MM.1S (cell line): ENCODE results near the gene CA10.

ENCODE experiments used
- DNase-seq: peaks from one replicate; pipeline ENCODE4 v3.0.0-alpha.2; 2015
- H2AFZ ChIP-seq: fragments of 300-600 bp; sonication (generic); 2 replicates; pipeline ENCODE4 v1.6.0; 2016; ENCODE audit warnings: antibody characterized with exemption, low read length
- H3F3A ChIP-seq: fragments of 300-600 bp; sonication (generic); 2 replicates; pipeline ENCODE4 v1.6.1; 2016; ENCODE audit warnings: mild to moderate bottlenecking, antibody characterized with exemption, low read length, moderate library complexity, mixed read lengths; ENCODE audit not compliant: insufficient read depth
- H3K27ac ChIP-seq: fragments of 300-600 bp; sonication (generic); 2 replicates; pipeline ENCODE4 v1.5.1; 2016; ENCODE audit warnings: mild to moderate bottlenecking, low read length
- H3K27me3 ChIP-seq: fragments of 300-600 bp; sonication (generic); replicated peaks from 2 replicates; pipeline ENCODE4 v1.6.0; 2016; ENCODE audit warnings: low read length; ENCODE audit not compliant: insufficient read depth
- H3K36me3 ChIP-seq: fragments of 300-600 bp; sonication (generic); replicated peaks from 2 replicates; pipeline ENCODE4 v1.6.1; 2016; ENCODE audit warnings: mild to moderate bottlenecking, low read length, mixed read lengths; ENCODE audit not compliant: insufficient read depth
- H3K4me1 ChIP-seq: fragments of 300-600 bp; sonication (generic); 2 replicates; pipeline ENCODE4 v1.6.1; 2016; ENCODE audit warnings: low read length, mixed read lengths
- H3K4me2 ChIP-seq: fragments of 300-600 bp; sonication (generic); 2 replicates; pipeline ENCODE4 v1.6.0; 2016; ENCODE audit warnings: low read depth, low read length
- H3K4me3 ChIP-seq: fragments of 300-600 bp; sonication (generic); 2 replicates; pipeline ENCODE4 v1.5.1; 2016; ENCODE audit warnings: low read length, mixed read lengths
- H3K79me2 ChIP-seq: fragments of 300-600 bp; sonication (generic); 2 replicates; pipeline ENCODE4 v1.6.1; 2016; ENCODE audit warnings: mixed run types, low read length, mixed read lengths
- H3K9ac ChIP-seq: fragments of 300-600 bp; sonication (generic); 2 replicates; pipeline ENCODE4 v1.6.1; 2016; ENCODE audit warnings: low read length, mixed read lengths
- H3K9me2 ChIP-seq: fragments of 300-600 bp; sonication (generic); replicated peaks from 2 replicates; pipeline ENCODE4 v1.6.1; 2016; ENCODE audit warnings: mild to moderate bottlenecking, low read length, mixed read lengths; ENCODE audit not compliant: insufficient read depth
- H3K9me3 ChIP-seq: fragments of 300-600 bp; sonication (generic); replicated peaks from 2 replicates; pipeline ENCODE4 v1.6.1; 2016; ENCODE audit warnings: mild to moderate bottlenecking, low read length, mixed read lengths; ENCODE audit not compliant: insufficient read depth
- H4K20me1 ChIP-seq: fragments of 300-600 bp; sonication (generic); 2 replicates; pipeline ENCODE4 v1.6.1; 2016; ENCODE audit warnings: mild to moderate bottlenecking, low read length, moderate library complexity, mixed read lengths; ENCODE audit not compliant: insufficient read depth
- CTCF ChIP-seq: fragments of 300-600 bp; sonication (generic); IDR thresholded peaks from 2 replicates; pipeline ENCODE4 v1.5.1; 2016; ENCODE audit warnings: antibody characterized with exemption, low read length, mixed read lengths
- EZH2 ChIP-seq: fragments of 300-600 bp; sonication (generic); optimal IDR thresholded peaks from 2 replicates; pipeline ENCODE3; 2017; ENCODE audit warnings: low read depth, mild to moderate bottlenecking, antibody characterized with exemption, low read length, mixed read lengths
- EZH2phosphoT487 ChIP-seq: fragments of 300-600 bp; sonication (generic); IDR thresholded peaks from 2 replicates; pipeline ENCODE4 v1.6.1; 2018; ENCODE audit warnings: antibody characterized with exemption, low read length

The CA10 gene

GRCh38 chr17:51833620-51834019 is 324.9 kb downstream of the CA10 start:
- Histone ChIP-seq H3K9me2 (no peaks in the 10 kb centered on the region), H4K20me1 (no peaks in the 10 kb centered on the region), H3K36me3 (no peaks in the 10 kb centered on the region), H3K9me3 (no peaks in the 10 kb centered on the region), H3K79me2 (no peaks in the 10 kb centered on the region), H3K4me3 (no peak overlapping the region), H3F3A (no peaks in the 10 kb centered on the region), H3K27ac (no peak overlapping the region), H3K4me1 (no peaks in the 10 kb centered on the region), H3K9ac (no peak overlapping the region), H3K4me2 (no peak overlapping the region), H3K27me3 (no peaks in the 10 kb centered on the region), H2AFZ (no peak overlapping the region)
- DNase-seq, result no peak
- TF ChIP-seq EZH2phosphoT487 (no peak), CTCF (no peak), EZH2 (no peak)

- Histone ChIP-seq H2AFZ (no peak overlapping the region), H3K9ac (no peak overlapping the region), H3K9me2 (no peaks in the 10 kb centered on the region), H3K27me3 (no peaks in the 10 kb centered on the region), H3F3A (no peaks in the 10 kb centered on the region), H4K20me1 (no peaks in the 10 kb centered on the region), H3K9me3 (no peaks in the 10 kb centered on the region), H3K27ac (no peak overlapping the region), H3K36me3 (no peaks in the 10 kb centered on the region), H3K4me2 (no peak overlapping the region), H3K4me1 (no peaks in the 10 kb centered on the region), H3K79me2 (no peaks in the 10 kb centered on the region), H3K4me3 (no peak overlapping the region)
- no peak for TF ChIP-seq EZH2phosphoT487
- no peak for TF ChIP-seq EZH2
- no peak for TF ChIP-seq CTCF
- DNase-seq, result no peak
Observed at GRCh38 chr17:51833045-51833444, 325.5 kb downstream of the CA10 start.

GRCh38 chr17:51830886-51831285 is 327.6 kb downstream of the CA10 start:
- no peaks in the 10 kb centered on the region for H3K9me2 ChIP-seq
- no peaks in the 10 kb centered on the region for H3K79me2 ChIP-seq
- no peaks in the 10 kb centered on the region for H3K27me3 ChIP-seq
- no peaks in the 10 kb centered on the region for H3K4me1 ChIP-seq
- no peaks in the 10 kb centered on the region for H3K9me3 ChIP-seq
- H3K4me3 ChIP-seq, result no peak overlapping the region
- H3K9ac ChIP-seq, result no peak overlapping the region
- H3K27ac ChIP-seq, result no peak overlapping the region
- H3F3A ChIP-seq, result no peaks in the 10 kb centered on the region
- no peak overlapping the region for H2AFZ ChIP-seq
- no peak for TF ChIP-seq CTCF
- no peak for TF ChIP-seq EZH2
- TF ChIP-seq EZH2phosphoT487, result no peak
- no peak overlapping the region for H3K4me2 ChIP-seq
- no peaks in the 10 kb centered on the region for H4K20me1 ChIP-seq
- no peak for DNase-seq
- H3K36me3 ChIP-seq, result no peaks in the 10 kb centered on the region
